GM18867 (cell line): ENCODE results near the gene SCFD2.

Experiments
- ATAC-seq: cut with Tn5 transposase; IDR thresholded peaks from one replicate; pipeline ENCODE4 v1.9.1; 2021; ENCODE audit warnings: mild to moderate bottlenecking, moderate library complexity; ENCODE audit not compliant: unreplicated experiment

The SCFD2 gene

DNA sequence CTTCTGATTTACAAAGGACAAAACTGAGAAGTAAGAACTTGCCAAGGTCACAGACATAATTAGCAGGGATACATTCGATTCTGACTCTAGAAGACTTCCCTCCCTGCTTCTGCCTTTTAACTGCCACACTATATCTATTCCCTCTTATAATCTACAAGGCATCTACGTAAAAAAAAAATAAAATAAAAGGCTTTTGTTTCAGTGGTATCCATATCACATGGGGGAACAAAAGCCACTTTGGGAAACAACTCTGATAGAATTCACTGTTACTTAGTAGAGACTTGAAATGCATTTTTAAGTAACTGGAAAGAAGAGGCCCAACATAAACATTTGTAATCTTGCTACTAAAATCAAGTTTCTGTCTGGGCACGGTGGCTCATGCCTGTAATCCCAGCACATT lies 247.2 kb downstream of the SCFD2 start:
- ATAC-seq, result no peak

DNA sequence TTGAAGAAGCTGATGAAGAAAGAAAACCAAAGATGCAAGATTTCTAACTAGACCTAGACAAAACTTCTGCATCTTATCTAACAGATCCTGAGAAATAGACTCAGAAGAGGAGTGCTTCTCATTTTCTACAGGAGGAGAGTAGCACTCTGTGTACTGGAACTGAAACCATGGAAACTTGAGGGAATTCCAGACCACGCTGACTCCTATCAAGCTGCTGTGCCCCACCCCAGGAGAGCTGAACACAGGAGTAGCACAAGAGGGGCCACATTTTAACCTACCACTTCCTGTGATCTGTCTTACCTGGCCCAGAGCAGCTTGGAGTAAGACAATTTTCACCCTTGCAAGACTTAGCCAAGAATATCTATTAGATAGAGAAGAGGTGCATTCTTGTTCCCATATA lies 248.9 kb downstream of the SCFD2 start:
- ATAC-seq, result no peak

DNA sequence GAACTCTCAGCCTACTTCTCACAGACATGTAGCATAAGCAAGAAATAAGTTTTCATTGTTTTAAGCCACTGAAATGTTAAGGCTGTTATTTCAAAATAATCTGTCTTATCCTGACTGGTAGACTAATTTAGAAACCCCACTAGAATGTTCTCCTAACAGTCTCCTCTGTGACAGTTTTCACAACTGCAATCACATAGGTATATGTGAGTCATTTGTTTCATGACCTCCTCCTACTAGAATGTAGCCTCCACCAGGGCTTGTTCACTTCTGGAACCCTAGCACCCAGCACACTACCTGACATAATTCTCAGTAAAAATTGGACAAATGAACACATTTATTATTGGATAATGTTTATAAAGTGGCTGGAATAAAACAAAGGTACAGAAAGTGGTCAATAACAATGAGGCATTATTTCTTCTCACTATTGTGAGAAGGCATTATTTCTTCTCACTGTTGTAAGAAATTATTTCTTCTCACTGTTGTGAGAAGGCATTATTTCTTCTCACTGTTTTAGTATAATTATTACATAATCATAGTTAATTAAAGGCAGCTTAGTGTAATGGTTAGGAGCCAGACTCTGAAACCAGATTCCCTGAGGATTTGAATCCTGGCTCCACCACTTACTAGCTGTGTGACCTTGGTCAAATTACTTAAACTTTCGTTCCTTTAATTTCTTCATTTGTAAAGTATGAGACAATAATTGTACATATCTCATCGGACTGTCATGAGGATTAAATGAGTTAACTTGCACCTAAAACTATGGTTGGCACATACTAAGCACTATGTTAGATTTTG lies 252.2 kb downstream of the SCFD2 start:
- ATAC-seq, result no peak

DNA sequence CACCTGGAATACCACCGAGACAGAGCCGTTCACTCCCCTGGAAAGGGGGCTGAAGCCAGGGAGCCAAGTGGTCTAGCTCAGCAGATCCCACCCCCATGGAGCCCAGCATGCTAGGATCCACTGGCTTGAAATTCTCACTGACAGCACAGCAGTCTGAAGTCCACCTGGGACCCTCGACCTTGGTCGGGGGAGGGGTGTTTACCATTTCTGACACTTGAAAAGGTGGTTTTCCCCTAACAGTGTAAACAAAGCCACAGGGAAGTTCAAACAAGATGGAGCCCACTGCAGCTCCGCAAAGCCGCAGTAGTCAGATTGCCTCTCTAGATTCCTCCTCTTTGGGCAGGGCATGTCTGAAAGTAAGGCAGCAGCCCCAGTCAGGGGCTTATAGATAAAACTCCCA lies 260.5 kb downstream of the SCFD2 start:
- no peak for ATAC-seq

DNA sequence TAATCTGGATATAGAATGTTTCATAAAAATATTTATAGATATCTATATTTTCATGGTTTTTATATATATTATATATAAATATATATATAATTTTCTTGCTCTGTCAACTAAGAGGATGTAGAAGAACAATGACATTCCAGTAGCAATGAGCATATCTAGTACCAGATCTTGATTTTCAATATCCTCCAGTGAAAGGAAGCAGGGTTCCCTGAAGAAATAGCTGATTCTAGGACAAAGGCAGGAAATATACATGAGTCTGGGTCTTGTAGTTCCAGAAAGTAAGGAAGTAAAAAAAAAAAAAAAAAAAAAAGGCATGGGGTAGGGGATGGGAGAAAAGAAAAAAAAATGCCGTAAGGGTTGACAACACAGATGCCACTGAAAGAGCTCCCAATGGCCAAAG lies 262.4 kb downstream of the SCFD2 start:
- no peak for ATAC-seq

DNA sequence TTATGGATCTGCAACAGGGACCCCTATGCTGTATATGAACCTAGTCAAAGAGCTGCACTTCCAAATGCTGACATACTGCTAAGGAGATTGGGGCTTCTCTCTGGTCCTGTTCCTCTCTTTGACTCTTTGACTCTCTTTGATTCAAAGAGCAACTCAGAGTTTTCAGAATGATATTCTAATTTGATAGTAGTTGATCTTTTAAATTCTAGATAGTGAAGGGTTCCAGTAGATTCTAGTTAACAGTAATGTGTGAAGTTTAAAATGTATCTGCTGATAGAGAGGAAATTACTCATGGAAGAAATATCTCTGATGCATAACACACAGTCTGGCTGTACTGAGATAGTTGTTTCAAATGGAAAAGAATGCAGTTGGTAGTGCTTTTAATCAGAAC lies 264.7 kb downstream of the SCFD2 start:
- no peak for ATAC-seq

DNA sequence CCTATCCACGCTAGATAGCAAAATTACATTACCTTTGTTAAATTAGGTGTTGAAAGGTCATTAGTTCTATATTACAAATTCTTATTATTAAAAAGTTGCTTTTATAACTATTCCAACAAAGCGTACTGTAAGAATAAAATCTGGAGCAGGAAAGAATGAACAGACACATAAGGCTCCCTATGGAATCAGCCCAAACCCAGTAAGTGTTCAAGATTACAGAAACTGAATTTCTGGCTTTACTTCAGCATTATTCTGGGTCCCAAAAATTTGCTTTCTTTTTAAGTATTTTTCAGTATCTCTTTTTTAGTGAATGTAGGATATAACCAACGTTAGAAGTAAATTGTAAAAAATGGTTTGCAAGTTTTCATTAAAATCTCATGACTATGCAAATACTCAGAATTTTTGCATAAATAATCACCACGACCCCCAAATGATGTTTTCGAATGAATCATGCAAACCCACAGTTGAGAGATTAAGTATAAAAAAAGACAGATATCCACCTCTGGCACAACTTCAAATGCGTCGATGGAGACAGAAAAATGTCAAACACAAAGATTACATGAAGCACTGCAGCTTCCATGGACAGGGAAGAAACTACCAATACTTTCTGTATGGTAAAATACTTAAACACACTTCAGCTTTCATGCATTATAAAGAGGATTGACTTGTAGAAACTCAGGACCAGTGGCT lies 265.2 kb downstream of the SCFD2 start:
- no peak for ATAC-seq

DNA sequence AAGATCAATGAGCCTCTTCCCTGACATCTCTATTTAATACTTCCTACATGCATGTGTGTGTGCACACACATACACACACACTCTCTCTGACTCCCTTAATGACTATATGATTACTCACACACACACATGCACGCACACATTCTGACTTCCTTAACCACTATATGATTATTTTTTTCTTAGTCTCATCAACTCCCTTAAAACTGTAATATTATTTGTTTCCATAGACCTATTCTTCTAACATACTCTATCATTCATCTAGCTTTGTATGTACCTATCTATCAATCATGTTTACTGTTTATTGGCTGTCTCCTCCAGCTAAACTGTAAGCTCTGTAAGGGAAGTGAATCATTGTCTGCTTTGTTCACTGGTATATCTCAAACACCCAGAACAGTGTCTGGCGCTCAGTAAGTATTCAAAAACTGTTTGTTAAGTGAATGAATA lies 267.2 kb downstream of the SCFD2 start:
- ATAC-seq, result no peak

DNA sequence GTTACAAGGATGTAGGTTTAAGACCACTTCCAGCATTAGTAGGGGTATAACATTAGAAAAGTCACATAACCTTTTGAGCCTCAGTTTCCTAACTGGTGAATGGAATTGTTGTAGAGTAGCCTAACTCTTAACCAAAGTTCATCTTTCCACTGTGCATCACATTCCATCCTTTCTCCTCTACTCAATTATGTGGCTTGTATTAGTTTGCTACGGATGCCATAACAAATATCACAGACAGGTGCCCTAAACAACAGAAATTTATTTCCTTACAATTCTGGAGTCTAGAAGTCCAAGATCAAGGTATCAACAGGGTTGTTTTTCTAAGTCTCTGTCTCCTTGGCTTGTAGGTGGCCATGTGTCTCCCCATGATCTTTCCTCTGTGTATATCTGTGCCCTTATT lies 271.8 kb downstream of the SCFD2 start:
- ATAC-seq, result no peak

DNA sequence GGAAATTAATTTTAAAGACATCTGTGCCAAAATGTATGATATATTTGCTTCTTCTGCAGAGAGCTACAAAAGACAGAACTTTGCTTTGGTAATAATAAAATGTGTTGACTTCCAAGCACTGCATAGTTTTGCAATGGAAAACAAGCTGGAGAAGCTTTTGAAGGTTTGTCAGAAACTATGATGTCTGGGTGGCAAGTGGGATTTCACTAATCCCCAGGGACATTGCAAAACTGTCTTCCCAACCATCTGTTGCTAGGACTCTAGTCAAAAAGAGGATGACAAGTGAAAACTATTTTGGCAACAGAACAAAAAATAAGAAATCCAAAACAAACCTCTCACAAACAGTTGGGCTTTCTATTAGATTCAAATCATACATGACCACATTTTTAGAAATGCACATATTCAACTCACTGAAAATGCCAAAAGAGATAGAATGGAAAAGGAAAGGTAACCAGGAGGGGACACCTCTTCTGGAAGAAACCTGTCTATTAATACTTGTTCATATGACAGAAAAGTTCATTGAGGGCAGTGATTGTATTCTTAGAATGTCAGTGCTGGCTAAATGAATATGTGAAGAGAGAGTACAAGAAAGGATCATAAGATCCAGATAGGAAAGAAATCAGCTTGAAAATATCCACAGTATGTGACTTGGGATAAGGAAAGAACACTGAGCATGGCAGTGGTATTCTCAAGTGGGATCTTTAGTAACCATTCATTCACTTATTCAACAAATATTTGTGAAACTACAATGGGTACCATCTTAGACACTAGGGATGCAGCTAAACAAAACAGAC lies 275.7 kb downstream of the SCFD2 start:
- no peak for ATAC-seq

DNA sequence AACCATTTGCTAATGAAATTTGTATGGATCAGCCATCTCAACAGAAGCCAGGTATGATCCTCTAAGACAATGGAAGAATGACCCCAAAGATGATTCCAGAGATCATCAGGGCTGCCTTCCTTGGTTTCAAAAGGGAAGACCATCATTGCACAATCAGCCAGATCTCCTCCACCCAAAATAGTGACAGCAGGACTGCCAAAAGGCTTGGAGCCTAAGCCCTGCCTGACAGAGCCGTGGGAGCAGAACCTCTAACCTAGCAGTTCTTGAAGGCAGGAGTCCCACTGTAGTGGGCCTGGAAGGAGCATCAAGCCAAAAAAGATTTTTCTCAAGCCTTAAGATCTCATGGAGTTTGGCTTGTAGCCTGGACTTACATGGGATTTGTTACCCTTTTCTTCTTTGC lies 277.7 kb downstream of the SCFD2 start:
- no peak for ATAC-seq

DNA sequence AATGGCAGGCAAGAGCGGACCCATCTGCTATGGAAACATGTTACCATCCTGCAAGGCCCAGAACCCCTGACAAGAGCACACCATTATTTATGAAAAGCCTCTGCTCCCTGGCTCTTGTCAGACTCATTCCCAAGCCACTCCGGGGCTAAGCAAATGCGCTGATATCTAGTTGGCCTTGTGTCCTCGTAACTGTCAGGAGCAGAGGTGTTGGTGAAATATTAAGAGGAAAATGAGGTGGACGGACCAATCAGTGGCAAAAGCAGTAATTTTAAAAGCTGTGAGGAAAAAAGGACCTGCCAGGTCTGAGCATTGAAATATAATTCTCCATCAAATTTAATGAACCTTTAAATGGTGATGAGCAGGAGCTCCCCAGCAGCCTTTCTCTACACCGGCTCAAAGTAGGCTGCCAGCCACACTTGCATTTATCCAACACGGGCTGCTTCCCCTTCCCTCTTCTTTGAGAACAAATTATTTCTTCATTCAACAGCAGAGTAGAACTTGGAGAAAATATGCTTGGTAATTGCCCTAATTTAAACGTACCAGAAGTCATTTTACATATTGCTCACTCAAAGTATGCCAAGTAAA lies 289.4 kb downstream of the SCFD2 start:
- ATAC-seq, result no peak

DNA sequence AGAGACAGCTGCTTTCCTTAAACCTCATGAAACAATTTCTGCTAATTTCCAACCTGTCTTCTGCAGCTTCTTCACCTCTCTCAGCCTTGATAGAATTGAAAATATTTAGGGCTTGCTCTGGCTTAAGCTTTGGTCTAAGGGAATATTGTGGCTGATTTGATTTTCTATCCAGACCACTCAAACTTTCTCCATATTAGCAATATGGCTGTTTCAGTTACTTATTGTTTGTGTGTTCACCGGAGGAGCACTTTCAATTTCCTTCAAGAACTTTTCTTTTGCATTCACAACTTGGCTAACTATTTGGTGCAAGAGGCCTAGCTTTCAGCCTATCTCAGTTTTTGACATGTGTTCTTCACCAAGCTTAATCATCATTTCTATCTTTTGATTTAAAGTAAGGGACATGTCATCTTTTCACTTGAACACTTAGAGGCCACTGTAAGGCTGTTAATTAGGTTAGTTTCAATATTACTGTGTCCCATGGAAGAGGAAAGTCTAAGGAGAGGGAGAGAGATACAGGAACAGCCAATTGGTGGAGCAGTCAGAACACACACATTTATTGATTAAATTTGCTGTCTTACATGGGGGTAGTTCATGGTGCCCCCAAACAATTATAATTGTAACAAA lies 290.6 kb downstream of the SCFD2 start:
- peak; percentile 41 for ATAC-seq

DNA sequence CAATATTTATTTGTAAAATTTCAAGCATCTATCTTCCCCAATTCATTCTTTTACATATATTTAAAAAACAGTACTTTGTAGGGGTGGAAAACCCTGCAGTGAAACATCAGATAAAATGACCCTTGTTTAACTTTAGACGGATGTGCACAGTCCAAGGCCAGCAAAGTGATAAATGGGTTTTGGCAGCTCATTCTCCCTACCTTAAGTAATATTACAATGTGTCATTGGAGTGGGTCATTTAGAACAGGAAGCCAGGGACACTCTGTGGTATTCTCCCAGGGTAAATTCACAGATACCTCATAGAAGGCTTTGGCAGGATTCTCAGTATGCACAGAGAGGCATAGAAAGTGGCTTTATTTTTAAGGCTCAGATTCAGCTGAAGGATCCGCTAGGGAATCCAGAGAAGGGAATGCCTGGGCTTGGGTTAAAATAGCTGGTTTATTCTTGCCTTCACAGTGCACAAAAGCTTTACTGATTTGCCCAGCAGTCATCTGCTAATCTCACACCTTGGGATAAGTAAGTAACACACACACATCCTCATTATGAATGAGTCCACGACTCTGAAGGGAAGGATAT lies 297.0 kb downstream of the SCFD2 start:
- no peak for ATAC-seq

DNA sequence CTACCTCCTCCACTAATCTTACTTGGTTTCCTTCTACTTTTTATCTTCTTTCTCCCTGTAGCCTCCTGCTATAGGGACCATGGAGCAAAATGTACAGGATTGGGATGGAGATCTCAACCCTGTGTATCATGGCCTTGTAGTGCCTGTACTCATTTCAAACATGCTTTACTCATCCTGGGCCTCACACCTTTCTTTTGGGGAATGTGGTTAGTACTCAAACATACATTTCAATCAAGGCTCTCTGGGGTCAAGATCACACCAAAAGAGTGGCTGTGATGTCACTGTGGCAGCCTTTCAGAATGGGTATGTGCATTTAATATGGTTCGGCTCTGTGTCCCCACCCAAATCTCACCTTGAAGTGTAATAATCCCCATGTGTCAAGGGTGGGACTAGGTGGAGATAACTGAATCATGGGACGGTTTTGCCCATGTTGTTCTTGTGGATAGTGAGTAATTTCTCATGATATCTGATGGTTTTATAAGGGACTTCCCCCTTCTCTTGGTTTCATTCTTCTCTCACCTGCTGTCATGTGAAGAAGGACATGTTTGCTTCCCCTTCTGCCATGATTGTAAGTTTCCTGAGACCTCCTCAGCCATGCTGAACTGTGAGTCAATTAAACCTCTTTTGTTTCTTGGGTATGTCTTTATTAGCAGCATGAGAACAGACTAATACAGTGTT lies 298.6 kb downstream of the SCFD2 start:
- ATAC-seq, result no peak

DNA sequence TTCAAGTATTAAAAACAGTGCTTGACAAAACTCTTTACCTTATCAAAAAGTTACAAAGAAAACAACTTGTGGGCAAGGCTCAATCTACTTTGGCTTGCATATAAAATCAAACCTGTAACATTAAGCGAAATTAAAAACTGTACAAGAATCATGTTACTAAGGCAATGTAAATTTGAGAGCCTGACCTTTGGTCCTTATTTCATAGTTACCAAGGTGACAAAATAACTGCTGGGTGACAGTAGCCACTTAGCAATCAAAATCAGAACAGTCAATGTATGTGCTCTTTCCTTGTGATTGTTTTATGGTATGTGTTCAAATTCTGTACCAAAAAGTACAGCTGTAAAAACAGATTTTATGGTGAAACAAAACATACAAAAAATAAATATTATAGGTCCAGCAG lies 299.7 kb downstream of the SCFD2 start:
- ATAC-seq, result no peak

DNA sequence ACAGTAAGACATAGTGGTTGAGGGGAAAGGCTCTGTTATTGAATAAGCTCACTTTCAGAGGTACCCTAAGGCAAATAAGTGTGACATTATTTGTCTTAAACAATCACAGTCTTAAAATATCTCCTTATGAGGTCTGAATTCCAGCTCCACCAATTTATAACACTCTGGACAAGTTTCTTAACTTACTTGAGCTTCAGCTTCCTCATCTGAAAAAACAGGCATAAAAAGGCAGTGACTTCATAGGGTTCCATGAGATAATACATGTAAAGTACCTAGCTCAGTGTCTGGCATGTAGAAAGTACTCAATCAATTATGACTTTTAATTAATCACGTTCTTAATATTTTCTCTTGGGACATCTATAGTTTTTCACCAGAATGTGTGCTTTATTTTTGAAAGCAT lies 301.3 kb downstream of the SCFD2 start:
- no peak for ATAC-seq

DNA sequence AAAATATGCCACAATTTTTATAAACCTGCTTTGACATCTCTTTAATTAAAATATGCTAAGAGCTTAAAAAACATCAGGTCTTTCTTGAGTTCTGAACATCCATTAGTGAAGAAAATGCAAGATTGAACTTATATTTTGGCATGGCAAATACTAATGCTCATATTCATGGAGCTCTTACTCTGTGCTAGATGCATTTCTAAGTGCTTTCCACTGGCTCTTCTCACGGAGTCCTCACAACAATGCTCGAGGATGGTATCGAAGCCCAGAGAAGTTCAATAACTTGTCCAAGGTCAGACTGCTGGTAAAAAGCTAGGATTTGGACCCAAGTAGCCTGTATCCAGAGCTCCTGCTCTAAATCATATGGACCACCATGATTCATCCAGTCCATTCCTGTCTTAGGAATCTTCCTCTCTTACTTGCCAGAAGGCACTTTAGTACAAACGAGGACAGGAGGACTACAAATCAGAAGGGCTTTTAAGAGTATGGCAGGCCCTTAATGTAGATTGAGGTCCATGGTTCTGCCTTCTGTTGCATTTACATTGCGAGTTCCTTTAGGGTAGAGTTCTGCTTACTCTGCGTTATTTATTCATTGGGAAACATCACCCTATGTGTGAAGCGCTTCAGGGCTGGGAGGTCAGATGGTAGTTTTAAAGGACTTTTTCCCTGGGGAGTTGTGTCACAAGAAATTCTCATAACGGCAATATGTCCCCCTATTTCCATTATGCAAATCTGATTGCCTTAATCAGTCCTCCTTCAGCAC lies 304.6 kb downstream of the SCFD2 start:
- no peak for ATAC-seq

DNA sequence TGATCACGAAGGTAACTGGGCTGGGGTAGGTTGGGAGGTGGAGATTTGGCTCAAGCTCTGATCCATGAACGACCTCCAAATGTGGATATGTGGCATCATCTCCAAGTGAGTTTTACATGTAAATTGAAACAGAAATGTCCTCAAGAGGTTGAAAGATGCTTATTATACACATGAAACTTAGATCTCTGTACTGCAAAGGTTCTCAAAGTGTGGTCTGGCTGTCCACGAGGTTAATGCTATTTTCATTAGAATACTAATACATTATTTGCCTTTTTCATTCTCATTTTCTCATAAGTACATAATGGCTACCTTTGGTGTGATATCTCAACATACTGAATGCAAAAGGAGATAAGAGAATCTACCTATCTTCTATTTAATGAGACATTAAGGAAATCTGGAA lies 305.6 kb downstream of the SCFD2 start:
- ATAC-seq, result peak; percentile 76
